Natural killer cell (primary cell): ENCODE data around the gene PTPRN2. TPM values are rescaled to one million over a fixed set of nuclear protein-coding genes. Genes with fewer than 3 reads are reported as not detected.

Source experiments
- ATAC-seq, 3 donors: fragments of 150-1000 bp in 2 of 3; fragments of 200-7000 bp in 1 of 3; cut with Tn5 transposase; 1 replicate in 1 of 3; 2 replicates in 2 of 3; pipeline ENCODE4 v1.10.0; 2021; ENCODE audit warnings: mild to moderate bottlenecking in 2 of 3, moderate library complexity in 2 of 3
- DNase-seq, 2 donors: peaks; one replicate each; pipeline versions ENCODE4 v3.0.0 to v3.0.0-alpha.2; 2013 to 2021; ENCODE audit warnings: mixed read lengths in 1 of 2
- H3K27ac ChIP-seq: one replicate; pipeline ENCODE4 v1.5.1; 2013; ENCODE audit warnings: mild to moderate bottlenecking, low read length
- H3K27me3 ChIP-seq: one replicate; pipeline ENCODE4 v1.6.1; 2013; ENCODE audit warnings: low read length; ENCODE audit not compliant: control insufficient read depth, insufficient read depth
- H3K36me3 ChIP-seq: one replicate; pipeline ENCODE4 v1.6.1; 2013; ENCODE audit warnings: low read length; ENCODE audit not compliant: control insufficient read depth, insufficient read depth
- H3K4me1 ChIP-seq: one replicate; pipeline ENCODE4 v1.6.1; 2013; ENCODE audit warnings: low read length; ENCODE audit not compliant: control insufficient read depth, insufficient read depth
- H3K4me3 ChIP-seq: one replicate; pipeline ENCODE4 v1.5.1; 2013; ENCODE audit warnings: low read length
- H3K9me3 ChIP-seq: one replicate; pipeline ENCODE4 v1.6.1; 2013; ENCODE audit warnings: low read length; ENCODE audit not compliant: control insufficient read depth, insufficient read depth
- H3K27ac Mint-ChIP-seq, 2 donors: one replicate each; pipeline ENCODE4 v1.8.0; 2022; ENCODE audit warnings: mild to moderate bottlenecking in 2 of 2, mixed read lengths in 2 of 2, moderate library complexity in 1 of 2
- H3K27me3 Mint-ChIP-seq, 2 donors: one replicate each; pipeline ENCODE4 v1.8.0; 2022; ENCODE audit warnings: low read depth in 2 of 2, mixed read lengths in 2 of 2
- H3K36me3 Mint-ChIP-seq: one replicate; pipeline ENCODE4 v1.8.0; 2022; ENCODE audit warnings: mixed read lengths
- H3K4me1 Mint-ChIP-seq, 2 donors: one replicate each; pipeline ENCODE4 v1.8.0; 2022; ENCODE audit warnings: mixed read lengths in 2 of 2
- H3K4me3 Mint-ChIP-seq: one replicate; pipeline ENCODE4 v1.8.0; 2022; ENCODE audit warnings: mild to moderate bottlenecking, moderate library complexity, mixed read lengths
- H3K9me3 Mint-ChIP-seq, 2 donors: one replicate each; pipeline ENCODE4 v1.8.0; 2022; ENCODE audit warnings: mixed read lengths in 2 of 2
- CTCF ChIP-seq: fragments of 200-600 bp; IDR thresholded peaks from one replicate; pipeline ENCODE4 v1.8.0; 2022; ENCODE audit warnings: antibody characterized with exemption
- WGBS: methylation state at CpG from one replicate; pipeline ENCODE4 v1.1.7; 2013; ENCODE audit warnings: missing lambda C conversion rate; ENCODE audit not compliant: insufficient coverage; 5-methylcytosine and 5-hydroxymethylcytosine counted together
- intact Hi-C: fragments of 100-400 bp; cut with micrococcal nuclease; formaldehyde crosslinking; loops from one replicate; pipeline ENCODE4 v1.14.2; 2022
- total RNA-seq, 4 donors: library from RNA; stranded (reverse); fragments of 120-200 nt in 1 of 4; gene quantifications; one replicate each; pipeline versions ENCODE4 v1.2.3 to v1.2.4, GENCODE V29; 2013 to 2022

Gene PTPRN2
- total RNA-seq, 3 donors from 2014 or later (not counting 1 experiment from before 2014, with no cell fraction given): 1.3 to 2.5 (median 1.9) TPM

DNA sequence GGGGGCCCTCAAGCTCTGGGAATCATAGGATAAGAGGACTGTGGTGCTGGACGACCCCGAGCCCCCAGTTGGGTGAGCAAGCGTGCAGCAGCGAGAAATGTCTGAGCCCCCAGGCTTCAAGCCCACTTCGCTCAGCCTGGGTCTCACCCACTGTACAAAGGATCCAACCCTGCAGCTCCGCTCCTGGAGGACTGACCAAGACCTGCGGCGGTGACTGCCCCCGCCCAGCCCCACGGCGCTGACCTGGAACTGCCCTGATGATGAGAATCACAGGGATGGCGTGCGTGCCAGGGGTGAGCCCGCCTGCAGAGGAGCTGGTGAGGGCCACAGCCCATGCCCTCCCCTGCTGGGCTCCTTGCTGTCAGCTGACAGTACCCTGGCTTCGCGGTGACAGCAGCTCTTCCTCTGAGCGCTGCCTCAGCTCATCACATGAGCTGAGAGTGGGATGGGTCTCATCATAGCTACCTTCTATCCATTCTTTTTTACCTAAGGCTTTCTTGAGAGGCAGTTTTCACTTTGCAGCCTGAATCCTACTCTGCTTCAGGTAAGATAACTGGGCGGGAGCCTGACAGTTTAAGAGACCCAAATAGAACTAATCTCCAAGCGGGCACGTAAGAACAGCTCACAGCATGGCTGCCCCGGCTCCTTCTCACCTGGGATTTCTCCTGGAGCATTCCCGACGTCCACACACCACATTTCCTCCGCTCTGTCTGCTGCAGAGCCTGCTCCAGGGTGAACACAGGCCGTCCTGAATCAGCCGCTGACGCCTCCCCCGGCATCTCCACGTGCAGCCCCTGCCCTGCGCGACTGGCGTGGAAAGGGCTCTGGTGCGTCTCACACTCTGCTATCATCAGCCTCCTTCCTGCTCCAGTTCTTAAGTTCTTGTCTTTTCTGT, 329.9 kb downstream of the PTPRN2 start:
- Mint-ChIP-seq H3K27me3 (no peaks in the 10 kb centered on the region), H3K27ac (no peak overlapping the region), H3K36me3 (no peaks in the 10 kb centered on the region), H3K9me3 (no peaks in the 10 kb centered on the region), H3K4me1 (no peaks in the 10 kb centered on the region), H3K4me3 (no peak overlapping the region)
- no peaks in the 10 kb centered on the region for H3K36me3 ChIP-seq
- 90% methylated on average over 32 of the region's 33 CpGs for WGBS
- no peaks in the 10 kb centered on the region for H3K27me3 ChIP-seq
- ATAC-seq: no peak
- no peak for DNase-seq
- intact Hi-C loops: no loop called here
- no peak overlapping the region for H3K4me3 ChIP-seq
- H3K27ac ChIP-seq: no peak overlapping the region
- H3K4me1 ChIP-seq: no peaks in the 10 kb centered on the region
- TF ChIP-seq CTCF: no peak
- peaks cover 2% of the 10 kb centered on the region for H3K9me3 ChIP-seq

DNA sequence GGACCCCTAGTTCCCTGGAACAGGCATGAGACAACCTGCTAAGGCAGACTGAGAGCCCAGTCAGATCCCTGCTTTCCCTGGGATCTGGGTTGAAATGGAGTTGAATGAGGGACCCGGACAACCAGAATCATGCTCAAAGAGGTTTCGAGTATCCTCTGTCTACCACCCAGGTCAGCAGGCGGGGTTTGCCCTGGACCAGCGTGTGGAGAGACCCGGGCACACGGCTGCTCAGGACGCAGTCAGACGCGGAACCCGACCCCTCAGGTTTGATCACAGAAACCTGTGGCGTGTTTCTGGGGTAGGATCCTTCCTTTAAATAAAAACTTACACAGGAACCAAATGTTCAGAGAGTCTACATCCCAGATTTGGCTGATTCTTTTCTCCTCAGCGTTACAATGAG, 330.6 kb downstream of the PTPRN2 start:
- ATAC-seq: no peak
- TF ChIP-seq CTCF: no peak
- no peaks in the 10 kb centered on the region for H3K4me1 Mint-ChIP-seq
- H3K9me3 Mint-ChIP-seq: no peaks in the 10 kb centered on the region
- WGBS: 94% methylated on average over 12 of the region's 12 CpGs
- H3K36me3 Mint-ChIP-seq: no peaks in the 10 kb centered on the region
- no peak overlapping the region for H3K27ac Mint-ChIP-seq
- Histone ChIP-seq H3K27me3 (no peaks in the 10 kb centered on the region), H3K27ac (no peak overlapping the region), H3K4me3 (no peak overlapping the region), H3K36me3 (no peaks in the 10 kb centered on the region), H3K4me1 (no peaks in the 10 kb centered on the region), H3K9me3 (peaks cover 2% of the 10 kb centered on the region)
- intact Hi-C loops: no loop called here
- no peak for DNase-seq
- no peak overlapping the region for H3K4me3 Mint-ChIP-seq
- no peaks in the 10 kb centered on the region for H3K27me3 Mint-ChIP-seq

- no peaks in the 10 kb centered on the region for H3K4me1 ChIP-seq
- TF ChIP-seq CTCF: no peak
- Mint-ChIP-seq H3K27me3 (no peaks in the 10 kb centered on the region), H3K36me3 (no peaks in the 10 kb centered on the region), H3K27ac (no peak overlapping the region), H3K9me3 (no peaks in the 10 kb centered on the region), H3K4me3 (no peak overlapping the region), H3K4me1 (no peaks in the 10 kb centered on the region)
- ATAC-seq (no peak), DNase-seq (no peak)
- intact Hi-C loops: no loop called here
- H3K27me3 ChIP-seq: no peaks in the 10 kb centered on the region
- H3K9me3 ChIP-seq: peaks cover 5% of the 10 kb centered on the region
- no peak overlapping the region for H3K27ac ChIP-seq
- no peaks in the 10 kb centered on the region for H3K36me3 ChIP-seq
- 84% methylated on average over 18 of the region's 19 CpGs for WGBS
- no peak overlapping the region for H3K4me3 ChIP-seq
These were observed 331.4 kb downstream of the PTPRN2 start for GRCh38 chr7:158256091-158256816.
